ENCODE measurements around the gene MOGAT2.

GRCh38 chr11:75689863-75690609 lies 27.6 kb upstream of the MOGAT2 start:
- TF ChIP-seq CTCF (IDR thresholded peaks at IDR 0.05) (no peak), EZH2 (IDR thresholded peaks at IDR 0.05) (no peak)
